ENCODE results near the gene AJUBA. TPM values are rescaled to one million over a fixed set of nuclear protein-coding genes. Genes with fewer than 3 reads are reported as not detected.

AJUBA gene
- total RNA-seq, 1 donor, result 14.6 TPM

DNA sequence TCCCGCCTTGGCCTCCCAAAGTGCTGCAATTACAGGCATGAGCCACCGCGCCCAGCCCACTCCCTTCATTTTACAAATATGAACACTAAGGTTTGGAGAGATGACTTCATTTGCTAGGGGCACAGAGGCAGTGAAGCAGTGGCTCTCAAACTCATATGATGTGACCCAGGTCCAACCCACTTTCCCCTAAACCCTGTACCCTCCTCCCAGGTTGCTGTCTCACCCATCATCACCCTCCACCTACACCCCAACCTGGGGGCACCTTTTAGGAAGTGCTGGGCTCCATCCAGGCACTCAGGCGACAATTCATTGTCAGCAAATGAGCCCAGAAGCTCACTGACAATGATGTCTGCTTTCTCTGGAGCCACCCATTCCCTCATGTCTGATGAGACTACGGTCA is 58.6 kb downstream of the AJUBA start:
- no peak overlapping the region for H3K4me3 ChIP-seq (ENCODE audit: low read depth, low read length)
- no peak for DNase-seq (ENCODE audit: low read depth)
- TF ChIP-seq, protein P1, sequence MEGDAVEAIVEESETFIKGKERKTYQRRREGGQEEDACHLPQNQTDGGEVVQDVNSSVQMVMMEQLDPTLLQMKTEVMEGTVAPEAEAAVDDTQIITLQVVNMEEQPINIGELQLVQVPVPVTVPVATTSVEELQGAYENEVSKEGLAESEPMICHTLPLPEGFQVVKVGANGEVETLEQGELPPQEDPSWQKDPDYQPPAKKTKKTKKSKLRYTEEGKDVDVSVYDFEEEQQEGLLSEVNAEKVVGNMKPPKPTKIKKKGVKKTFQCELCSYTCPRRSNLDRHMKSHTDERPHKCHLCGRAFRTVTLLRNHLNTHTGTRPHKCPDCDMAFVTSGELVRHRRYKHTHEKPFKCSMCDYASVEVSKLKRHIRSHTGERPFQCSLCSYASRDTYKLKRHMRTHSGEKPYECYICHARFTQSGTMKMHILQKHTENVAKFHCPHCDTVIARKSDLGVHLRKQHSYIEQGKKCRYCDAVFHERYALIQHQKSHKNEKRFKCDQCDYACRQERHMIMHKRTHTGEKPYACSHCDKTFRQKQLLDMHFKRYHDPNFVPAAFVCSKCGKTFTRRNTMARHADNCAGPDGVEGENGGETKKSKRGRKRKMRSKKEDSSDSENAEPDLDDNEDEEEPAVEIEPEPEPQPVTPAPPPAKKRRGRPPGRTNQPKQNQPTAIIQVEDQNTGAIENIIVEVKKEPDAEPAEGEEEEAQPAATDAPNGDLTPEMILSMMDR (IDR thresholded peaks at IDR 0.05; ENCODE audit: insufficient read depth, low read length), result no peak

DNA sequence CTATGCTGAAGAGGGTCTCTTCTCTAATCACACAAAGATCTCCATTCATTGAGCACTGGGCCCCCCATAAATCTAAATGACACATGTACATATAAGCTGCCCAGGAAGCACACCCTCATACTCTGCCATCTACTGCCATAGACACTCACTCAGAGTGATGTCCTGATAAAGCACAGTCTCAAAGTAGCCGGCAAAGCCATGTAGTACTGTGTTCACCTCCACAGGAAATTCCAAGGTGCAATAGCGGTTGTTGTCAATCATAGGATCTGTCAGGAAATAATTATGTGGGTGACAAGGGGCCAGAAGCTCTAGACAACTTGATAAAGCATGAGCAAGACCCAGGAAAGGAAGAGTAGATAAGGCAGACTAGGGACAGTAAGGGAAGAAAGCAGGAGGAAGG is 60.1 kb downstream of the AJUBA start:
- no peak overlapping the region for H3K4me3 ChIP-seq (ENCODE audit: low read depth, low read length)
- TF ChIP-seq, protein P1 (IDR thresholded peaks at IDR 0.05; ENCODE audit: insufficient read depth, low read length), result no peak
- DNase-seq (ENCODE audit: low read depth), result no peak

Other genes starting within 250 kb of the AJUBA start
- 50.9 and 66.4 TPM in 2 replicates for gene OXA1L, start 215.9 kb downstream of the AJUBA start, total RNA-seq (ENCODE audit: low replicate concordance)
- gene SLC7A7, start 167.1 kb downstream of the AJUBA start, total RNA-seq (ENCODE audit: low replicate concordance), result 2.5 and 16.5 TPM in 2 replicates
- 14.2 and 69.9 TPM in 2 replicates for gene MRPL52, start 152.7 kb downstream of the AJUBA start, total RNA-seq (ENCODE audit: low replicate concordance)
- gene MMP14, start 146.0 kb downstream of the AJUBA start, total RNA-seq (ENCODE audit: low replicate concordance), result 258 and 311 TPM in 2 replicates
- gene LRP10, start 110.8 kb downstream of the AJUBA start, total RNA-seq (ENCODE audit: low replicate concordance), result 104 and 107 TPM in 2 replicates
- 0.09 TPM in 1 of 2 replicates, not detected in the other for gene REM2, start 99.3 kb downstream of the AJUBA start, total RNA-seq (ENCODE audit: low replicate concordance)
- gene RBM23, start 63.4 kb downstream of the AJUBA start, total RNA-seq (ENCODE audit: low replicate concordance), result 48.7 and 101 TPM in 2 replicates
- gene PRMT5, start 53.2 kb downstream of the AJUBA start, total RNA-seq (ENCODE audit: low replicate concordance), result 23.0 and 53.5 TPM in 2 replicates
- gene HAUS4, start 25.5 kb downstream of the AJUBA start, total RNA-seq (ENCODE audit: low replicate concordance), result 29.3 and 31.2 TPM in 2 replicates
- 7.0 and 8.1 TPM in 2 replicates for gene C14orf93, start 27.6 kb upstream of the AJUBA start, total RNA-seq (ENCODE audit: low replicate concordance)
- gene PSMB5, start 52.3 kb upstream of the AJUBA start, total RNA-seq (ENCODE audit: low replicate concordance), result 164 and 176 TPM in 2 replicates
- not detected in 2 replicates for gene PSMB11, start 59.7 kb upstream of the AJUBA start, total RNA-seq (ENCODE audit: low replicate concordance)
- 2.4 and 3.7 TPM in 2 replicates for gene CDH24, start 75.0 kb upstream of the AJUBA start, total RNA-seq (ENCODE audit: low replicate concordance)
- gene ACIN1, start 112.6 kb upstream of the AJUBA start, total RNA-seq (ENCODE audit: low replicate concordance), result 91.8 and 97.0 TPM in 2 replicates
- 13.0 and 60.2 TPM in 2 replicates for gene C14orf119, start 113.0 kb upstream of the AJUBA start, total RNA-seq (ENCODE audit: low replicate concordance)
- gene CIROP, start 122.4 kb upstream of the AJUBA start, total RNA-seq (ENCODE audit: low replicate concordance), result 1.8 TPM in 1 of 2 replicates, not detected in the other
- gene CEBPE, start 136.7 kb upstream of the AJUBA start, total RNA-seq (ENCODE audit: low replicate concordance), result not detected in 2 replicates
- 11.7 and 37.5 TPM in 2 replicates for gene SLC7A8, start 201.1 kb upstream of the AJUBA start, total RNA-seq (ENCODE audit: low replicate concordance)